ENCODE measurements around the gene GPSM3. TPM values are rescaled to one million over a fixed set of nuclear protein-coding genes. Genes with fewer than 3 reads are reported as not detected.

Gene GPSM3
- total RNA-seq, result 17.0 and 20.5 TPM in 2 replicates

GRCh38 chr6:32192608-32193039 is at the start of gene GPSM3:
GPSM3 (minus strand) TSS chr6:32192643; CDS start chr6:32192513, 130 bp downstream.

GRCh38 chr6:32223258-32224235 is 31.1 kb upstream of the GPSM3 start, which contains the start of gene NOTCH4:
NOTCH4 (minus strand) TSS chr6:32224067; CDS start chr6:32223928, 139 bp downstream.

GRCh38 chr6:32190054-32190851 is 2.2 kb downstream of the GPSM3 start, which contains the start of gene PBX2:
PBX2 (minus strand) TSS chr6:32190202; CDS start chr6:32189915, 287 bp downstream.

GRCh38 chr6:32184084-32184640 is 8.3 kb downstream of the GPSM3 start, which contains the start of gene AGER:
AGER (minus strand) TSS chr6:32184253; CDS start chr6:32184222, 31 bp downstream.

GRCh38 chr6:32177788-32178546 is 14.5 kb downstream of the GPSM3 start, which contains the start of gene RNF5:
RNF5 (plus strand) TSS chr6:32178405; CDS start chr6:32178512, 107 bp downstream.

GRCh38 chr6:32175711-32176475 is 16.6 kb downstream of the GPSM3 start, which contains the start of gene AGPAT1:
AGPAT1 (minus strand) TSS chr6:32176084; CDS start chr6:32171496, 4,588 bp downstream.

GRCh38 chr6:32164295-32164694 is 28.1 kb downstream of the GPSM3 start, which contains the start of gene EGFL8:
EGFL8 (plus strand) TSS chr6:32164595; CDS start chr6:32166166, 1,571 bp downstream.

GRCh38 chr6:32153564-32154513 is 38.6 kb downstream of the GPSM3 start, which contains the start of gene PPT2:
PPT2 (plus strand) TSS chr6:32154141; CDS start chr6:32154595, 454 bp downstream.

GRCh38 chr6:32151863-32152768 is 40.3 kb downstream of the GPSM3 start, which contains the start of gene PRRT1:
PRRT1 (minus strand) TSS chr6:32151939; CDS start chr6:32151827, 112 bp downstream.

Other genes with a start within 250 kb of the GPSM3 start
- 3.9 and 7.0 TPM in 2 replicates for gene CFB, start 246.5 kb downstream of the GPSM3 start, total RNA-seq
- gene NELFE, start 233.7 kb downstream of the GPSM3 start, total RNA-seq, result 99.5 and 101 TPM in 2 replicates
- gene SKIC2, start 233.5 kb downstream of the GPSM3 start, total RNA-seq, result 38.9 and 44.7 TPM in 2 replicates
- 18.7 and 22.7 TPM in 2 replicates for gene DXO, start 220.5 kb downstream of the GPSM3 start, total RNA-seq
- 0.53 and 1.3 TPM in 2 replicates for gene C4A, start 210.6 kb downstream of the GPSM3 start, total RNA-seq
- 0.33 and 1.6 TPM in 2 replicates for gene C4B, start 177.8 kb downstream of the GPSM3 start, total RNA-seq
- not detected in 2 replicates for gene CYP21A2, start 154.2 kb downstream of the GPSM3 start, total RNA-seq
- gene TNXB, start 83.3 kb downstream of the GPSM3 start, total RNA-seq, result 2.5 and 3.3 TPM in 2 replicates
- gene ATF6B, start 64.4 kb downstream of the GPSM3 start, total RNA-seq, result 21.3 and 27.2 TPM in 2 replicates
- 3.3 and 5.1 TPM in 2 replicates for gene FKBPL, start 62.4 kb downstream of the GPSM3 start, total RNA-seq
- not detected in 2 replicates for gene PRRT1, start 40.7 kb downstream of the GPSM3 start, total RNA-seq
- 14.4 and 22.5 TPM in 2 replicates for gene PPT2, start 38.5 kb downstream of the GPSM3 start, total RNA-seq
- gene EGFL8, start 28.0 kb downstream of the GPSM3 start, total RNA-seq, result 1.5 and 2.3 TPM in 2 replicates
- 29.4 and 31.0 TPM in 2 replicates for gene AGPAT1, start 16.6 kb downstream of the GPSM3 start, total RNA-seq
- gene RNF5, start 14.2 kb downstream of the GPSM3 start, total RNA-seq, result 68.7 and 75.7 TPM in 2 replicates
- gene AGER, start 8.4 kb downstream of the GPSM3 start, total RNA-seq, result 0.59 and 1.3 TPM in 2 replicates
- gene PBX2, start 2.4 kb downstream of the GPSM3 start, total RNA-seq, result 25.1 and 33.4 TPM in 2 replicates
- gene NOTCH4, start 31.4 kb upstream of the GPSM3 start, total RNA-seq, result 89.3 and 98.6 TPM in 2 replicates
- not detected in 2 replicates for gene TSBP1, start 179.3 kb upstream of the GPSM3 start, total RNA-seq
- gene BTNL2, start 214.5 kb upstream of the GPSM3 start, total RNA-seq, result not detected in 2 replicates
- not detected in 2 replicates for gene HLA-DRA, start 247.2 kb upstream of the GPSM3 start, total RNA-seq

Data from mammary microvascular endothelial cell (primary cell).